ENCODE data around the gene DLG5.

DLG5 gene

DNA sequence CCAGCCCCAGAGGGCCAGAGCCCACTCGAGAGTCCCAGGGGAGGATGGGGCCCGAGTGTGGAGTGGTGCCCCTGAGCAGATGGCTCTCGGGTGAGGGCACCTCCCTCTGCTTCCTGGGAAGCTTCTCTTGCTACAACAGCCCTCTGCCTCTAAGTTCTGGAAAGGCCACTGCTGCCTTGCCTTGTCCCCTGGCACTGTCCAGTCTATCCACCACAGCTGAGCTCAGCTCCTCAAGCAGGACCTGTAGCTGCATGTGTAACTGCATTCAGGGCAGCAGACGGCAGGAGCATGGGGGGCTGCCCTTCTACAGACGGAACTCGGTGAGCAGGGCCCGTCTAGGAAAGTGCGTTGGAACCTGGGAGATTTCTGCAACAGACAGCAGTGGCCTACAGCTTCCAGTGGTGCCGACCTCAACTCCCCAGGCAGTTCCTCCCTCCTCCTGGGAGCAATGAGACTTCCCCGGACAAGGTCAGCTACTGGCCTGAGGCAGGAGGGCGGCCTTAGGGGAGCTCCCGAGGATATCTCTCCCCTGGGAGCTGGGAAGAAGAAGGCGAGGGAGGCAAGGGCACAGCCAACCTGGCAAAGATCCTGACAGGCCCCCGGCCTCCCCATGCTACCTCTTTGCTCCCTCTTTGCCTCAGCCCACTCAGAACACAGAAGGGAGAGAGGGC, 88.5 kb downstream of the DLG5 start:
- TF ChIP-seq CTCF (conservative IDR thresholded peaks at IDR 0.05) (no peak), ZFX (IDR thresholded peaks at IDR 0.05) (no peak)
- no peak overlapping the region for H3K27ac ChIP-seq

DNA sequence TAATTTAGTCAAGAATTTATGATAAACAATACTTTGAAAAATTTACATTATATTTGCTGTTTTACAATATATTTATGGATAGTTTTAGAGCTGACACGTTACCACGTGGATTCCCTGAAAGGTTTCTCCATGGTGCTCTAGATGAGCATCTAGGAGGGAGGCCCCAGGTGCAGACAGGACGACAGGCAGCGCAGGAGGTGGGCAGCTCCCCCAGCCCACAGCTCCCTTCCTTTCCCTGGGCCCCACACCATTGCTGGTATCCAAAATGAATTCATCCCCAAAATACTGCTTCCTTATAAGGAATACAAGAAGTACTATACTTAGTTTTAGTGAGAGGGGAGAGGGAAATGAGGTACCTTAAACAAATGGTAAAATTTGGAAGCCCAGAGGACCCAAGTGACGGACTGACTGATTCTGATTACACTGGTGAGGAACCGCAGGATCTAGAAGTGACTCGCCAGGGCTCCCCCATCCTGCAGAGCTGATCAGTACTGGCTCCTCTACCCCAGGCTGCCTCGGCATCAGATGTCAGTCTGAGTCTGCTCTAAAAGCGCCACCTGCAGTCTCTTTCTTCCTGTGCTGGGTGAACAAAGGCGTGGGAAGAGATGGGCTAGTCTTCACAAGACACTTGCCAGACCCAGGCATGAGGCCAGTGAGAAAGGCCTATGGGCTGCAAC, 89.2 kb downstream of the DLG5 start:
- TF ChIP-seq ZFX (IDR thresholded peaks at IDR 0.05): no peak
- no peak for TF ChIP-seq CTCF (conservative IDR thresholded peaks at IDR 0.05)
- H3K27ac ChIP-seq: 0 out of 2 replicates have a peak overlapping the region, but pooled peaks have one; percentile 49

GRCh38 chr10:77836299-77836820, 90.2 kb downstream of the DLG5 start:
- H3K27ac ChIP-seq: peak overlapping the region; percentile 49
- TF ChIP-seq CTCF (conservative IDR thresholded peaks at IDR 0.05): no peak
- TF ChIP-seq ZFX (IDR thresholded peaks at IDR 0.05): no peak

DNA sequence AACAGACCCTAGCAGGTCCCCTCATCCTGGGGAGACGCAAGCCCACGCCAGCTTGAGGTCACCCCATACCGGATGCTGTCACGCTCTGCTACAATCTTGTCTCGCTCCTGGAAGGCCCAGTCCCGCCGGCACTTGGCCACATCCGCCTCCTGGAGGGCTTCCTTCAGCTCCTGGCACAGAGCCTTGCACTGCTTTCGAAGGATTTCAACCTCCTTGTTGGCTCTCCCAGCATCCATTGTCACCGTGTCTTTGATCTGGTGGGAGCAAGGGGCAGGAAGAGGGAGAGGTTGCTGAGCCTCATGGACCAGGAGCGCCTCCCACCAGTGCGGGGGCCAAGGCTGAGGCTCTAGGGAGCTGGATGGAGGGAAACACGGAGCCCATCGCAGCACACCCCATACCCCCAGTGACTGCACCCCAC, 90.9 kb downstream of the DLG5 start:
- TF ChIP-seq ZFX (IDR thresholded peaks at IDR 0.05) (no peak), CTCF (conservative IDR thresholded peaks at IDR 0.05) (no peak)

GRCh38 chr10:77834943-77835668, 91.4 kb downstream of the DLG5 start:
- H3K27ac ChIP-seq: peak overlapping the region; percentile 49; the same call in 1 of the 2 replicates
- TF ChIP-seq ZFX (IDR thresholded peaks at IDR 0.05) (no peak), CTCF (conservative IDR thresholded peaks at IDR 0.05) (no peak)

More for the DNA sequence above, 90.9 kb downstream of the DLG5 start:
- H3K27ac ChIP-seq: peak overlapping the region; percentile 49

GRCh38 chr10:77834540-77834939, 92.0 kb downstream of the DLG5 start:
- no peak overlapping the region for H3K27ac ChIP-seq
- TF ChIP-seq ZFX (IDR thresholded peaks at IDR 0.05) (no peak), CTCF (conservative IDR thresholded peaks at IDR 0.05) (no peak)
